Measurements from ENCODE around the gene LRRC10B.

LRRC10B gene

GRCh38 chr11:61546663-61547062 is 38.1 kb downstream of the LRRC10B start:
- no peak for DNase-seq (ENCODE audit: low read depth in 2 of 2)

- DNase-seq (ENCODE audit: low read depth in 2 of 2), result no peak
Observed at GRCh38 chr11:61547246-61547645, 38.7 kb downstream of the LRRC10B start.

GRCh38 chr11:61549177-61549576 is 40.6 kb downstream of the LRRC10B start:
- no peak for DNase-seq (ENCODE audit: low read depth in 2 of 2)

GRCh38 chr11:61549662-61550568 is 41.4 kb downstream of the LRRC10B start:
- no peak for DNase-seq (ENCODE audit: low read depth in 2 of 2)

- no peak for DNase-seq (ENCODE audit: low read depth in 2 of 2)
Observed at GRCh38 chr11:61550665-61551227, 42.2 kb downstream of the LRRC10B start.

- no peak for DNase-seq (ENCODE audit: low read depth in 2 of 2)
Observed at GRCh38 chr11:61551634-61552033, 43.1 kb downstream of the LRRC10B start.

- DNase-seq (ENCODE audit: low read depth in 2 of 2), result no peak
Observed at GRCh38 chr11:61552108-61552635, 43.6 kb downstream of the LRRC10B start.

- no peak for DNase-seq (ENCODE audit: low read depth in 2 of 2)
Observed at GRCh38 chr11:61553373-61554171, 45.0 kb downstream of the LRRC10B start.

GRCh38 chr11:61554172-61554988 is 45.8 kb downstream of the LRRC10B start:
- no peak for DNase-seq (ENCODE audit: low read depth in 2 of 2)

- DNase-seq (ENCODE audit: low read depth in 2 of 2), result no peak
Observed at GRCh38 chr11:61555051-61555969, 46.8 kb downstream of the LRRC10B start.

GRCh38 chr11:61555978-61556377 is 47.4 kb downstream of the LRRC10B start:
- no peak for DNase-seq (ENCODE audit: low read depth in 2 of 2)

GRCh38 chr11:61556621-61557020 is 48.1 kb downstream of the LRRC10B start:
- no peak for DNase-seq (ENCODE audit: low read depth in 2 of 2)

Measured in fibroblast of skin of left biceps (primary cell).